Activated CD8-positive, alpha-beta memory T cell treated with anti-CD3 and anti-CD28 coated beads, Interleukin-2, amount 50 U/mL, for 48 hours (primary cell): ENCODE data around the gene FGD5.

Source experiments
- DNase-seq: peaks from one replicate; pipeline ENCODE4 v3.0.0-alpha.2; 2020

The FGD5 gene, protein sequence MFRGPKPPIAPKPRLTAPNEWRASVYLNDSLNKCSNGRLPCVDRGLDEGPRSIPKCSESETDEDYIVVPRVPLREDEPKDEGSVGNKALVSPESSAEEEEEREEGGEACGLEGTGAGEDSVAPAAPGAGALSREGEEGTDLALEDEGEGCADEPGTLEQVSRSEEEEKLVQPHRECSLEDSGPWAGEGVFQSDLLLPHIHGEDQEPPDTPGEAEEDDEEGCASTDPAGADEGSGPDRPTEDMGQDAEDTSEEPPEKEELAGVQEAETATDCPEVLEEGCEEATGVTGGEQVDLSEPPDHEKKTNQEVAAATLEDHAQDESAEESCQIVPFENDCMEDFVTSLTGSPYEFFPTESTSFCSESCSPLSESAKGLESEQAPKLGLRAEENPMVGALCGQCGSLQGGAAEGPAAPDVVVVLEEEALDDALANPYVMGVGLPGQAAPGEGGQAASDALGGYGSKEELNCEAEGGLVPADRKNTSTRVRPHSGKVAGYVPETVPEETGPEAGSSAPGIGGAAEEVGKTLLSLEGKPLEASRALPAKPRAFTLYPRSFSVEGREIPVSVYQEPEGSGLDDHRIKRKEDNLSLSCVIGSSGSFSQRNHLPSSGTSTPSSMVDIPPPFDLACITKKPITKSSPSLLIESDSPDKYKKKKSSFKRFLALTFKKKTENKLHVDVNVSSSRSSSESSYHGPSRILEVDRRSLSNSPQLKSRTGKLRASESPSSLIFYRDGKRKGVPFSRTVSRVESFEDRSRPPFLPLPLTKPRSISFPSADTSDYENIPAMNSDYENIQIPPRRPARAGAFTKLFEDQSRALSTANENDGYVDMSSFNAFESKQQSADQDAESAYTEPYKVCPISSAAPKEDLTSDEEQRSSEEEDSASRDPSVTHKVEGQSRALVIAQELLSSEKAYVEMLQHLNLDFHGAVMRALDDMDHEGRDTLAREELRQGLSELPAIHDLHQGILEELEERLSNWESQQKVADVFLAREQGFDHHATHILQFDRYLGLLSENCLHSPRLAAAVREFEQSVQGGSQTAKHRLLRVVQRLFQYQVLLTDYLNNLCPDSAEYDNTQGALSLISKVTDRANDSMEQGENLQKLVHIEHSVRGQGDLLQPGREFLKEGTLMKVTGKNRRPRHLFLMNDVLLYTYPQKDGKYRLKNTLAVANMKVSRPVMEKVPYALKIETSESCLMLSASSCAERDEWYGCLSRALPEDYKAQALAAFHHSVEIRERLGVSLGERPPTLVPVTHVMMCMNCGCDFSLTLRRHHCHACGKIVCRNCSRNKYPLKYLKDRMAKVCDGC (N-terminal part only)

DNA sequence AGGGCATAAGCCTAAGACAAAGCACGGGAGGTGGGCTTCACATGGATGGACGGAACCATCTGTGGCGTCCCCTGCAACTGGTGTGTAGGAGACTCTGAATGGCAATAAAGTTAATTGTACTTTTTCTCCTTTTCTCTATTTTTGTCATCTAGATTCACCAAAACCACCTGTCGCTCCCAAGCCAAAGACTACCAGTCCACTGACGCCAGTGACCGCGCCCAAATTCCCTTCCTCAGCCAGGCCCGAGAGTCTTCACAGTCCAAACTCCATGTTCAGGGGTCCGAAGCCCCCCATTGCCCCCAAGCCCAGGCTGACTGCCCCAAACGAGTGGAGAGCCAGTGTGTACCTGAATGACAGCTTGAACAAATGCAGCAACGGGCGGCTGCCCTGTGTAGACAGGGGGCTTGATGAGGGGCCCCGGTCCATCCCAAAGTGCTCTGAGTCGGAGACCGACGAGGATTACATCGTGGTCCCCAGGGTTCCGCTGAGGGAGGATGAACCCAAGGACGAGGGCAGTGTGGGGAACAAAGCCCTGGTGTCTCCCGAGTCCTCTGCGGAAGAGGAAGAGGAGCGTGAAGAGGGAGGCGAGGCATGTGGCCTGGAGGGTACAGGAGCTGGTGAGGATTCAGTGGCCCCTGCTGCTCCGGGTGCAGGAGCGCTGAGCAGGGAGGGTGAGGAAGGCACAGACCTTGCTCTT lies at the start of gene FGD5:
TSS of gene FGD5 (plus strand) at position 159 of the 697 bp plus-strand sequence. CDS start at position 269, 110 bp downstream.
- no peak for DNase-seq

DNA sequence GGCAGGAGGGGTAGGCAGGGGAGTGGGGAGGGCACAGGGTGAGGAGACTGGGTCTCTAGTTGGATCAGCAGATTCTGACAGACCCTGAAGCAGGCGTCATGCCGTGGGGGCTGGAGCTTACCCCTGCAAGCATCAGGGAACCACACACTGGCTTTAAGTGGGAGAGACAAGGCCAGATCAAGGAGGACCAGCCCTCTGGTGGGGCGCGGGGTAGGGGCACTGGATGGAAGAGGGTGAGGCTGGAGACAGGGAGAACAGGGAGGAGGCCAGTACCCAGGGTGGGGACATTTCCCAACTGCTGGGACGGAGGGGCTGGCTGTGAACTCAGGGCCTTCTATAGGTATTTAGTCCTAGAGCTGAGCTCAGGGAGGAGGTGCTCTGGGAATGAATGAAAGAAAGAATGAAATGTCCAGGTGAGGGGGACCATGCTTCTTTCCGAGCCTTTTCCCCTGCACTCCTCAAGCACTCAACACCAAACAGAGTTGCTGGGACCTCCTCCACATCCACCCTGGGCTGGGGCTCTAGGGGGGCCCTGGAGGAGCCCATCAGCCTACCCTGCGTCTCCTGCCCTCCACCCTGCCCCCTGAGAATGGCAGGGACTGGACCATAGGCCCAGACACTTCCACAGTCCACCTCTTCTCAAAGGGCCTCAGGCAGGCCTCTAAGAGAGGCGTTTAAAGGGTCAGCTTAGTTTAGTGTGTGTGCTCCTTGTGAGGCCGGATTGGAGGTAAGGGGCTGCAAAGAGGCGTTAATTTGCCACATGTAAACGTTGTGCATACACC lies 49.0 kb upstream of the FGD5 start:
- peak; percentile 22 for DNase-seq

DNA sequence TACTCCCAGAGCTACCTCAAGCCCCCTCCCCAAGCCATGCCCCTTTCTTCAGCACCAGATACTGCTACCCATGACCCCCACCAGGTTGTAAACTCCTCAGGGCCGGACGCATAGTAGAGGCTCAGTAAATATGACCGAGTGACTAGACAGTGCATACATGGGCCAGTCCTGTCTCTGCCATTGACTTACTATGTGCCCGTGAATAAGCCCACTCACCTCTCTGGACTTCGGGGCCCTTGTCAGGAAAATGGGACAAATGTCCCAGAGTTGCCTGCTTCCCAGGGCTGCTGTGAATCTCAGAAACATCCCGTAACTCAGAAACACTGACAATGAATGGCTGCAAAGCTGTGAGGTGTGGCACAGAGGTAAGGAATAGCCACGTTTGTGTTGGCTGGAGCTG lies 48.2 kb upstream of the FGD5 start:
- peak; percentile 30 for DNase-seq

DNA sequence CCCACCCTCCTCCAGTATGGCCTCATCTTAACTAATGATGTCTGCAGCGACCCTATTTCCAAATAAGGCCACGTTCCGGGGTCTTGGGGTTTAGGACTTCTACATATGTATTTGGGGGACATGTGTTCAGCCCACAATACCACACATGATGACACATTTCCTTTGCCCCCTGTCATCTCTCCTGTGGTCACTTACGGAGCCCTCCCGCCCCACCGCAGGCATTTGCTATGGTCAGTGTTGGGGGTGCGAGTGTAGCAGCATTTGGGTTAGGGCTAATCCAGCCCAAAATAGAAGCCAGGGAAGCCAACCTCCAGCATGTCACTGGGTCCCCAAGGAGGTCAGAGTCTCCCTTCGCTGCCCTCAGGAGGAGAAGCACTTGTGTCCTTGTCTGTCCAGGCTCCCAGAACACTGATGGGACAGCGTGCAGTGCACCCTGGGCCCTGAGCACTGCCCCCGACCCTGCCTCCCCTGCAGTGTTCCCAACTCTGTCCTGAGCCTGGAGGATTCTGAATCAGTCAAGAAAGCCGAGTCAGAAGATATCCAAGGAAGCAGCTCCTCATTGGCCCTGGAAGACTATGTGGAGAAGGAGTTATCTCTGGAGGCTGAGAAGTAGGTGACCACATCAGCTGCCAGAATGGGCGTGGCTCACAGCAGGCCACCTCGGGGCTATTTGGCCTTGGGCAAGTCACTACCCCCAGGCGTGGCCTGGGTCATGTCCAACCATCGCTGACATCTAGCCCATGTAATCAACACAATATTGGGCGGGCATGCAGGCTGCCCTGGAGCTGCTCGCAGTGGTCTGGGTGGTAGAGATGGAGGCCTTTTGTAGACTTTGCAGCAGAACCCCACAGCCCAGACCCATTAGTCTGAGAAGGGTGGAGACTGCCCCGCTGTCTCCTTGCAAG lies 46.9 kb upstream of the FGD5 start:
- peak; percentile 29 for DNase-seq

DNA sequence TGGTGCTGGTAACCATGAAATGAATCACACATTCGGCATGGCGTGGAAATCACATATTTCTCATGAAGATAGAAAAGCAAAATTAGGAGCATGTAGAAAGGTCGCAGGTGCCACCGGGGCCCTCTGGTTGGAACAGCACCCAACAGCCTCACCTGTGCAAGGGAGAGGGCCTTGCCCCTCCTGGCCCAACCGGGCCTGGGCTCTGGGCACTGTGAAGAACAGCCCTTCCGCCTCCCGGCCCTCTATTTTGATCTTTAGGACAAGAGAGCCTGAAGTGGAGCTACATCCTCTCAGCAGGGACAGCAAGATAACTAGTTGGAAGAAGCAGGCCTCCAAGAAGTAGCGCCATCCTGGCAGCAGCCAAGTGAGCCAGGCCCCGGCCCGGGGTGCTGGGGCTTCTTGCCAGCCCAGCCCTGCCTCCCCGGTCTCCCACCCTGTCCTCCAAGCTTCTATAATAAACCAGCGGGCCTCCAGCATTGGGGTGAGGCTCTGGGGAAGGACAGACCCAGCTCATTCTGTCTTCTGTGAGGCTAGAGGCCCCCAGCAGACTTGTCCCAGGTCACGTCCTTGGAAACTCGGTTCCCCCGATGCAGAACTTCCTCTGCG lies 46.1 kb upstream of the FGD5 start:
- DNase-seq = peak; percentile 40

DNA sequence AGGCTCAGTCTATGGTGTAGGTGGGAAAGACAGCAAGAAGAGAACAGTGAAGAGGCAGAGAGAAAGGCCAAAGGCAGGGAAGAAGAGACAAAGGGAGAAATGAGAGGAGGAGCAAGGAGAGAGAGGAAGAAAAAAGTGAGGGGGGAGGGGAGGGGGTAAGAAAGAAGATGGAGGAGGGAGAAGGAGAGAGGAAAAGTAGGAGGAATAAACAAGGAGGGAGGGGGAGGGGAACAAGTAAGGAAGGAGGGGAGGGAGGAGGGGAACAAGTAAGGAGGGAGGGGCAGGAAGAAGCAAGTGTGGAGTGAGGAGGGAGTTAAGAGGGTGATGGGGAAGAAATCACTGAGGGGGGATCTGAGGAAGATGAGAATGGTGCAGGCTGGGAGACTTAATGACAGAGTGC lies 45.5 kb upstream of the FGD5 start:
- no peak for DNase-seq

DNA sequence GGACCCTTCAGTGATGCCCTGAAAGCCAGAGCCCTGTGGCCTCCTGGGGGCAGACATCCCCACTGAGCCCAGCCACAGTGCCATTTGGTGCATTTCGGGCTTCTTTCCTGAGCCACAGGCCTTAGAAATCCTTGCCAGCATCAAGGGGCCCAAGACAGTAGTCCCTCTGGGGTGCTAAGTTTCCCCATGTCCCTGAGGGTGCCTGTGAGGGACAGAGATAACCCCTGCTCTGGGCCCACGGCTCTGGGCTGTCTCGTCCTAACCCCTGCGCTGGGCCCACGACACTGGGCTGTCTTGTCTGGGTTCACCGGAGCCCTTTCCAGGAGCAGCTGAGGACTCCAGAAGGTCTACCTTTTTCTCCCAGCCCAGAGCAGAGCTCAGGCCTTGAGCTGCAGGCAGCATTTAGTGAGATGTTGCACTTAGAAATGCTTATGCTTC lies 45.1 kb upstream of the FGD5 start:
- DNase-seq = peak; percentile 32

DNA sequence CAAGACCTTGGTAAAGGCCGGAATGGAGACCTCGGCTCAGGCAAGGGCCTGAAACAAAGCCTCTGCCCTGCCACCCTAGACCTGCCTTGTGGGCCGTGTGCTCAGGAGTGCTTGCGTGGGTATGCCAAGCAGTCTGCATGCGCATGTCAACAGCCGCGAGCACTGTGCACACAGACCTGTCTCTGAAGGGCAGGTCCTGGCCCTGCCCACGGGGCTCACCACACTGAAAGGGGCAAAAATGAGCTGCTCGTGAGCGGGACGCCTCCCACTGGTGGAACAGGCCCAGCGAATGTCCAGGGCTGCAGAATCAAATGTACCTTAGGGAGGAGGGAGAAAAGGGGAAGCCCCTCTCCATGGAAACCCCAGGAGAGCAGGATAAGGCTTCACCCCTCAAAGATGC lies 44.3 kb upstream of the FGD5 start:
- peak; percentile 29 for DNase-seq

DNA sequence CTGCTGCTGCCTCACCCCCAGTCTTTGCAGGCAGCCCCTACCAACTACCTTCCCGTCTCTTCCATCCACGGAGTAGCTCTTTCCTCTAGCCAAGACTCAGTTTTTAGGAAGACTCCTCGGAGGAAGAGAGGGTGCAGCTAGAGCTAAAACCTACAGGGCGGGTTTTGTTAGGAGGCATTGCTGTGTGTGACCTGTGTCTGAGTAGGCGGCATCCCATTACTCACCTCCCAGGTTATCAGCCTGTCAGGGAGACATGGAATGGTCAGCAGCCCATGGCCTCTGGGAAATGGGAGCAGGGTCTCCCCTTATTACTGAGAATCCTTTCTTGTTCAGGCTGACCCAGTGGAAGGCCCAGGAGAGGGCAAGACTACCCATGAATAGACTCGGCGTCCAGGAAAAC lies 43.8 kb upstream of the FGD5 start:
- DNase-seq = peak; percentile 7

DNA sequence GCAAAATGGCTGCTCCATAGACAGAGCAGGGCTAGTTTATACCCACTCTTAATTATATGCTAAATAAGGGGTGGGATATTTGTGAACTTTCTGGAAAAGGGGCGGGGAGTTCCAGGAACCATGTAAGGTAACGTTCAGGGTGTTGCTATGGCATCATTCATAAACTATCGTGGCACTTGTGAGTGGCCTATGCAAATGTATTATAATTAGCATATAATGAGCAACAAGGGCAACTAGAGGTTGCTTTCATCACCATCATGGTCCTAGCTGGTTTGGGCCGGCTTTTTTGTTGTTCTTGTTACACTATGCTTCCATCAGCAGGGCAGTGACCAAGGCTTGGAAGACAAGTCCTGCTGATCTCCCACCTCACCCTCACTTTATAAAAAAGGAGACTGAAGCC lies 43.2 kb upstream of the FGD5 start:
- DNase-seq = peak; percentile 20

DNA sequence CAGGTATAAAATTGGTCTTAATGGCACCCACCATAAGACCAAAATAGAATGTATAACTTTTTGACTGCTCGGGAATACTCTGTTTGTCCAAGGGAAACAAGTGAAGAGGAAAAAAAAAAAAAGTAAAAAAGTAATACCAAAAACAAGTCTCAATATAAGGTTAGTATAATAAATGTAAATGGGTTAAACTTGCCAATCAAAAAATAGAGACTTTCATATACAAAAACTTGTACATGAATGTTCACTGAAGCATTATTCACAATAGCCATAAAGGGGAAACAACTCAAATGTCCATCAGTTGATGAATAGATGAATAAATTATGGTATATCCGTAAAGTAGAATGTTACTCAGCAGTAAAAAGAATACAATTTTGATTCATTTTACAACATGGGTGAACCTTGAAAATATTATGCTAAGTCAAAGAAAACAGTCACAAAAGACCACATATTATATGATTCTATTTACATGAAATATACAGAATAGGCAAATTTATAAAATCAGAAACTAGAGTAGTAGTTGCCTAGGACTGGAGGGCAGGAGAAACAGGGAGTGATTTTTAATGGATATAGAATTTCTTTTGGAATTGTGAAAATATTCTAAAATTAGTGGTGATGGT lies 39.6 kb upstream of the FGD5 start:
- no peak for DNase-seq

DNA sequence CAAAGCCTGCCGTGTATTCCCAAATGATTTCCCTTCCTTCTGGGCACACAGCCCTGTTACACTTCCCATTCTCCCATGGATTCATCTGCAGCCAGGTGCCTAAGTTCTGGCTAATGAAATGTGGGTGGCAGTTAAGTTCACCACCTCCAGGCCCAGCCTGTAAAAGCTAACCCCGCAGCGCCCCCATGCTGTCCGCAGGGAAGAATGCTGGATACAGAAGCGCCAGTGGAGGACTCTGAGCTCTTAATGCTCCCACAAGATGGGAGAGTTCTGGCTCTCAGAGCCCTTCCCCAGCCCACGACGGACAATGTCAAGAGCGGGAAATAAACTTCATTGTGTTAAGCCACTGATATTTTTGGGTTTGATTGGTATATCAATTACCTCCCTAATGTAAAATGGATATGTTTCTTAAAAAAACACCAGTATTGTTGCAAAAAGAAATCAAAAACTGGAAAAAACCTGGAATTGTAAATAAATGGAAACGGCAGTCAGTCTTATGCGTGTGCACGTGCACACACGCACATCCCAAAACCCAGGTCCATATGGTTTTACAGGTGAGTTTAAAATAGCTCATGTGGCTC lies 37.7 kb upstream of the FGD5 start:
- peak; percentile 67 for DNase-seq

DNA sequence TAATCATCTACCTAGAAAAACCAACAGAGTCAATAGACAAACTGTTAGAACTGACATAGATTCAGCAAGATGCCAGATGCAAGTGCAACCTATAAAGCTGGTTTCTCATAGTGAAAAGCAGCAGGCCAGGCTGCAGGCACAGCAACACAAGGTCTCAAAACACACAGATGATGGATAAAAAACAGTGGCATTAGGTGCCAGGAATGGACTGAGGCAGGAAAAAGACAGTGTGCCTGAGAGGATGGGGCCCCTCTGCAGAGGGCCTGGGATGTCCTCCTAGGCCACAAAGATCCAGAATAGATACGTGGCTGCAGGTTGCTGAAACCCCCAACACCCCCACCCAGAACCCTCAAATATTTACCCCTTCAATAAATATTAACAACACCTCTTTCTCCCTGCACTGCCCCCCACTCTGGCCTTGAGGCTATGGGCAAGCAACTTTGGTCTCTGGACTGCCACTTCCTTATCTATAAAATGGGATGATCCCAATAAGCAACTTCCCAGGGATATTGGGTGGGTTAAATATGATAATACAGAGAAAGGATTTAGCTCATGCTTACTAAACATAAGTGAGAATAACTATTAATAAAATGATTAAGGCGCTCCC lies 35.2 kb upstream of the FGD5 start:
- DNase-seq = no peak

DNA sequence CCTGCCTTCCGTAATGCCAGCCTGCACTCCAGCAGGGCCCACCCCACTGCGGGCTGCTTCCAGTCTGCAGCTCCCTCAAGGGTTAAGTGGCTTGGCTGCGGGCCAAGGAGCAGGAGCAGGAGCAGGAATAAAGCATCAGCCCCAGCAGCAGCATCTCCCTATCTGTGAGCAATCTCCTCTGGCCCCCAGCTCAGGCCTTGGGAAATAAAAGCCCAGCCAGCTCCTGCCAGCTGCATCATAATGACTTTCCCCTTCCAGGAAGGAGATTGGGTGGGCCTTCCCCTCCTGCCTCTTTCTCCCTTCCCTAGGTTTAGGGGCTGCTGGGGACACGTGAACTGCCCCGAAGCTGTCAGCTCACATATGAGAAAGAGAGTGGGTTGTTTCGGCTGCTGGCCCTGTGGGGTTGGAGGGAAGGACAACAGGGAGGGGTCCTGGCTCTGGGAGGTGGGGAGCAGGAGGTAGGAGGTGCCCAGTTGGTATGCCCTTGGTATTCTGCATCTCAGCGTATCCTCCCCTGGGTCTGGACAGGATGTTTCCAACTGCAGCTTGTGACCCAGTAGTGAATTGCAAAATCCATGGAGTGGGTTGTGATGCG lies 34.6 kb upstream of the FGD5 start:
- DNase-seq = no peak

DNA sequence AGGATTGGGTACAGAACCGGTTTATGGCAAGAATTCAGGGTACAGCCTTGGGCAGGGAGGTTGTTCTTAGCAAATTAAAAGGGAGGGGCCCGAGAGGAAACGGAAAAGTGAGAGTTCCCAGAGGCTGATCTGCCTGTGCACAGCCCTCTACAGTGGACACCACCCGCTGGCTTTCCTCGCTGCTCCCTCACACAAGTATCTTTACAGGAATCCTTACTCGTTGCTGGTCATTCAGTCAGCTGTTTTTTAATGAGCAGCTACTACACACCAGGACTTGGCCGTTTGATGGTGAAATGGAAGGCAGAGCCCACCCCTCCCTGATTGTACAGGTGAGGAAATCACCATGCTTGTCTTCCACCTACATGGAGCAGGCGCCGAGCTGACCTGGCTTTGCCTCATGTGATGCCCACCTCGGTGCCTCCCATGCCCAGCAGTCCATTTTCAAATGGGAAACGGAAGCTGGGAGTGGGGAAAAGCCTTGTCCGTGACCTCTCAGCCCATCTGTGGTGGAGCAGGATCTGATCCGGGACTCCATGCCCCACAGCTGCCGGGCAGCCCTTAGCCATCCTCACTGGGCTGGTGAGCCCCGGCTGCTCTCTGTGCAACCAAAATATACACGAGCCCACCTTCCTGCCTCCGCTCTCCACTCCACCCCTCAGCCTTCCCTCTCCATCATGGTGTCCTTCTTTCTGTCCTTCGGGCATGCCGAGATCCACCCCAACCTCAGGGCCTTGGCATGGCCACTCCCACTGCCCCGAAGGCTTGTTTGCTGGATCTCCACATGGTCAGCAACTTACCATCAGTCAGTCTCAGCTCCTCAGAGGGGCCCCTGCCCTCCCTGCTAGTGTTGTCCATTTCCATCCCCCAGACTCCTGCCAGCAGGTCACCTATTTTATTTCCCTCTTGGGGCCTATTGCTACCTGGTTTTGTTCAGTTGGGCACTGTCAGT lies 33.3 kb upstream of the FGD5 start:
- DNase-seq = no peak

DNA sequence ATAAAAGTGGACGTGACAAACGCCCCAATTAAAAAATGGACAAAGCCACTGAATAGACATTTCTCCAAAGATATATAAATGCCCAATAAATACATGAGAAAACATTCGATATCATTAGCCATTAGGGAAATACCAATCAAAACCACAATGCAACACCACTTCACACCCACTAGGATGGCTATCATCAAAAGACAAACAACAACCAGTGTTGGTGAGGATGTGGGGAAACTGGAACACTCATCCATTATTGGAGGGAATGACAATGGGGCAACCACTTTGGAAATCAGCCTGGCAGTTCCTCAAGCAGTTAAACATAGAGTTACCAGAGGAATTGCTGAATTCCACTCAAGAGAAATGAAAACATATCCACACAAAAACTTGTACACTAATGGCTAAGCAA lies 32.4 kb upstream of the FGD5 start:
- DNase-seq = no peak

DNA sequence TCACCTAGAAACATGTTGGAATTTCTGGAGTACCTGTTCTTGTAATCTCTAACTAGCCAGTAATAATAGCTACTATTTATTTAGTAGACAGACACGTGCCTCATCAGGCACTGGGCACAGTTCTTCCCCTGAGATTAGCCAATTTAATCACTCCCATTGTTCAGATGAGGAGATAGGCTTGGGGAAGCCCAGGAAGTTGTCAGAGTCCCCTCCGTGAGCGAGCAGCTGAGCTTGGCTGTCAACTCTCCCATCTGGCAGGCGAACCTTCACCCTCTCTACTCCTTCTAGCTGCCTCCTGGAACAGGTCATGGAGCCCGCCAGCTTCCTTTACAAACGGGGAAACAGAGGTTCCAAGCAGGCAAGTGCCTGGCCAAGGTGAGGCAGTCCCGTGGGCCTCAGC lies 31.1 kb upstream of the FGD5 start:
- DNase-seq = no peak
